ENCODE results near the gene PODXL2.
A peak's percentile ranks its signal among the peaks of the same experiment; 100 is the strongest.
"Not testable (repeated sequence)": the region's sequence is repeated elsewhere in the genome, so short reads cannot be mapped to it uniquely, and the experiment has no call there.

Gene PODXL2

GRCh38 chr3:127597020-127597771 is 31.8 kb upstream of the PODXL2 start:
- no peak overlapping the region for H3K4me3 ChIP-seq (ENCODE audit: low read depth, low read length)
- TF ChIP-seq CTCF (IDR thresholded peaks at IDR 0.05; ENCODE audit: low read depth, low read length), result no peak

- TF ChIP-seq CTCF (IDR thresholded peaks at IDR 0.05; ENCODE audit: low read depth, low read length), result no peak
- peak overlapping the region; percentile 75 for H3K4me3 ChIP-seq (ENCODE audit: low read depth, low read length)
Measured at GRCh38 chr3:127598841-127599570, 30.0 kb upstream of the PODXL2 start.

- no peak for TF ChIP-seq CTCF (IDR thresholded peaks at IDR 0.05; ENCODE audit: low read depth, low read length)
- no peak overlapping the region for H3K4me3 ChIP-seq (ENCODE audit: low read depth, low read length)
Measured at GRCh38 chr3:127600749-127601456, 28.1 kb upstream of the PODXL2 start.

- H3K4me3 ChIP-seq (ENCODE audit: low read depth, low read length), result no peak overlapping the region
- TF ChIP-seq CTCF (IDR thresholded peaks at IDR 0.05; ENCODE audit: low read depth, low read length), result no peak
Measured at GRCh38 chr3:127604035-127604434, 24.9 kb upstream of the PODXL2 start.

- no peak for TF ChIP-seq CTCF (IDR thresholded peaks at IDR 0.05; ENCODE audit: low read depth, low read length)
Measured at GRCh38 chr3:127604546-127605165, 24.3 kb upstream of the PODXL2 start.

GRCh38 chr3:127605547-127605946 is 23.4 kb upstream of the PODXL2 start:
- H3K4me3 ChIP-seq (ENCODE audit: low read depth, low read length), result not testable (repeated sequence)

More at GRCh38 chr3:127604546-127605165, 24.3 kb upstream of the PODXL2 start:
- H3K4me3 ChIP-seq (ENCODE audit: low read depth, low read length), result no peak overlapping the region

- no peak overlapping the region for H3K4me3 ChIP-seq (ENCODE audit: low read depth, low read length)
- TF ChIP-seq CTCF (IDR thresholded peaks at IDR 0.05; ENCODE audit: low read depth, low read length), result no peak
Measured at GRCh38 chr3:127606086-127606805, 22.7 kb upstream of the PODXL2 start.
